HL-60 (cell line): ENCODE data around the gene CIAO3.

Experiments used
- CTCF ChIP-seq: IDR thresholded peaks from one replicate; pipeline ENCODE4 v1.5.1; 2011; ENCODE audit warnings: low read length, control low read depth, inconsistent platforms; ENCODE audit not compliant: insufficient read depth
- POLR2AphosphoS5 ChIP-seq: IDR thresholded peaks from 2 replicates; pipeline ENCODE4 v1.6.1; 2012; ENCODE audit warnings: low read depth

- TF ChIP-seq POLR2AphosphoS5 (no peak), CTCF (no peak)
These were observed 19.3 kb upstream of the CIAO3 start for GRCh38 chr16:760065-760464.
